ENCODE results near the gene UBE2D2. TPM values are rescaled to one million over a fixed set of nuclear protein-coding genes. Genes with fewer than 3 reads are reported as not detected.

Gene UBE2D2
- total RNA-seq, 1 experiment from 2014 or later = 115 TPM

GRCh38 chr5:139675825-139676224, 114.7 kb downstream of the UBE2D2 start:
- no peaks in the 10 kb centered on the region for H3K9me2 ChIP-seq (ENCODE audit: insufficient read depth)
- no peaks in the 10 kb centered on the region for H3K4me1 ChIP-seq (replicated peaks; ENCODE audit: insufficient read depth)
- no peak overlapping the region for H2AFZ ChIP-seq
- peaks cover 83% of the 10 kb centered on the region for H4K20me1 ChIP-seq (ENCODE audit: insufficient read depth)
- TF ChIP-seq CTCF (conservative IDR thresholded peaks at IDR 0.05) (no peak), EZH2 (IDR thresholded peaks at IDR 0.05; ENCODE audit: low read depth) (no peak)
- ChIA-PET CTCF (interaction anchor here (0.6 kb wide), 1 partner anchor 950 kb away, joined by 4 read pairs; no protein-coding TSS in a partner anchor), POLR2A (ENCODE audit: unreplicated experiment) (no interaction called here)
- no peaks in the 10 kb centered on the region for H3F3A ChIP-seq (ENCODE audit: insufficient read depth, low read depth)
- no peak for DNase-seq
- BruUV-seq (replicated peaks) = no TSS peak
- intact Hi-C loops (cut with micrococcal nuclease; ENCODE audit: unreplicated experiment) = no loop called here
- H3K36me3 ChIP-seq (ENCODE audit: low read depth) = no peaks in the 10 kb centered on the region
- no peak overlapping the region for H3K4me2 ChIP-seq
- no peak overlapping the region for H3K4me3 ChIP-seq
- H3K27me3 ChIP-seq (ENCODE audit: insufficient read depth, low read depth) = no peaks in the 10 kb centered on the region
- no peak overlapping the region for H3K27ac ChIP-seq
- H3K9me3 ChIP-seq (ENCODE audit: insufficient read depth, low read depth) = no peaks in the 10 kb centered on the region
- H3K79me2 ChIP-seq (ENCODE audit: low read depth) = peaks cover 41% of the 10 kb centered on the region

- Histone ChIP-seq H3K27me3 (ENCODE audit: insufficient read depth, low read depth) (no peaks in the 10 kb centered on the region), H3K4me2 (no peak overlapping the region), H3K4me3 (no peak overlapping the region), H3K9me2 (ENCODE audit: insufficient read depth) (no peaks in the 10 kb centered on the region), H4K20me1 (ENCODE audit: insufficient read depth) (peaks cover 77% of the 10 kb centered on the region), H3K36me3 (ENCODE audit: low read depth) (no peaks in the 10 kb centered on the region), H2AFZ (no peak overlapping the region), H3K4me1 (replicated peaks; ENCODE audit: insufficient read depth) (no peaks in the 10 kb centered on the region), H3K27ac (no peak overlapping the region), H3K9me3 (ENCODE audit: insufficient read depth, low read depth) (no peaks in the 10 kb centered on the region), H3F3A (ENCODE audit: insufficient read depth, low read depth) (no peaks in the 10 kb centered on the region), H3K79me2 (ENCODE audit: low read depth) (peaks cover 36% of the 10 kb centered on the region)
- CTCF ChIA-PET = interaction anchor here (0.6 kb wide), 1 partner anchor 951 kb away, joined by 4 read pairs; no protein-coding TSS in a partner anchor
- TF ChIP-seq CTCF (conservative IDR thresholded peaks at IDR 0.05) = no peak
- TF ChIP-seq EZH2 (IDR thresholded peaks at IDR 0.05; ENCODE audit: low read depth) = no peak
- POLR2A ChIA-PET (ENCODE audit: unreplicated experiment) = no interaction called here
- no peak for DNase-seq
- no TSS peak for BruUV-seq (replicated peaks)
- intact Hi-C loops (cut with micrococcal nuclease; ENCODE audit: unreplicated experiment) = no loop called here
These were observed 115.3 kb downstream of the UBE2D2 start for GRCh38 chr5:139676406-139676805.

- H4K20me1 ChIP-seq (ENCODE audit: insufficient read depth) = peaks cover 70% of the 10 kb centered on the region
- ChIA-PET POLR2A (ENCODE audit: unreplicated experiment) (no interaction called here), CTCF (interaction anchor here (0.6 kb wide), 1 partner anchor 23 kb away, joined by 3 read pairs; no protein-coding TSS in a partner anchor)
- H3K4me3 ChIP-seq = no peak overlapping the region
- H3K4me2 ChIP-seq = no peak overlapping the region
- no peaks in the 10 kb centered on the region for H3K4me1 ChIP-seq (replicated peaks; ENCODE audit: insufficient read depth)
- no peak for DNase-seq
- H2AFZ ChIP-seq = no peak overlapping the region
- no peak for TF ChIP-seq EZH2 (IDR thresholded peaks at IDR 0.05; ENCODE audit: low read depth)
- no peak for TF ChIP-seq CTCF (conservative IDR thresholded peaks at IDR 0.05)
- intact Hi-C loops (cut with micrococcal nuclease; ENCODE audit: unreplicated experiment) = no loop called here
- no peaks in the 10 kb centered on the region for H3K9me2 ChIP-seq (ENCODE audit: insufficient read depth)
- no peaks in the 10 kb centered on the region for H3K36me3 ChIP-seq (ENCODE audit: low read depth)
- H3K79me2 ChIP-seq (ENCODE audit: low read depth) = peaks cover 30% of the 10 kb centered on the region
- no TSS peak for BruUV-seq (replicated peaks)
- no peaks in the 10 kb centered on the region for H3K9me3 ChIP-seq (ENCODE audit: insufficient read depth, low read depth)
- no peaks in the 10 kb centered on the region for H3F3A ChIP-seq (ENCODE audit: insufficient read depth, low read depth)
- H3K27ac ChIP-seq = no peak overlapping the region
- no peaks in the 10 kb centered on the region for H3K27me3 ChIP-seq (ENCODE audit: insufficient read depth, low read depth)
These were observed 116.0 kb downstream of the UBE2D2 start for GRCh38 chr5:139676951-139677735.

Other genes with a start within 250 kb of the UBE2D2 start
- 79.4 and 90.5 TPM in 2 replicates for gene PAIP2, start 219.5 kb upstream of the UBE2D2 start, total RNA-seq (2021)
- gene SLC23A1, start 178.0 kb upstream of the UBE2D2 start, total RNA-seq (2021) = 1.9 TPM in 2 replicates
- gene MZB1, start 171.4 kb upstream of the UBE2D2 start, total RNA-seq (2021) = 0.50 and 0.52 TPM in 2 replicates
- gene PROB1, start 166.2 kb upstream of the UBE2D2 start, total RNA-seq (2021) = 2.6 and 2.9 TPM in 2 replicates
- 6.5 and 9.6 TPM in 2 replicates for gene SPATA24, start 157.2 kb upstream of the UBE2D2 start, total RNA-seq (2021)
- 8.9 and 9.3 TPM in 2 replicates for gene DNAJC18, start 121.8 kb upstream of the UBE2D2 start, total RNA-seq (2021)
- gene ECSCR, start 98.6 kb upstream of the UBE2D2 start, total RNA-seq (2021) = not detected in 2 replicates
- gene SMIM33, start 90.3 kb upstream of the UBE2D2 start, total RNA-seq (2021) = not detected in 2 replicates
- 27.4 and 27.6 TPM in 2 replicates for gene STING1, start 78.6 kb upstream of the UBE2D2 start, total RNA-seq (2021)
- gene CXXC5, start 87.0 kb downstream of the UBE2D2 start, total RNA-seq (2021) = 59.9 and 68.2 TPM in 2 replicates
- 0.07 and 0.08 TPM in 2 replicates for gene PSD2, start 234.5 kb downstream of the UBE2D2 start, total RNA-seq (2021)

Data from PC-9 (cell line).